ENCODE measurements around the gene RPL26.
"Not testable (repeated sequence)": the region's sequence is repeated elsewhere in the genome, so short reads cannot be mapped to it uniquely, and the experiment has no call there.

The RPL26 gene

GRCh38 chr17:8383143-8383822, at the start of gene RPL26:
RPL26 (minus strand) TSS chr17:8383193; CDS start chr17:8382310, 883 bp downstream.
- peak; percentile 98 for DNase-seq

- peak; percentile 47 for DNase-seq
Observed at GRCh38 chr17:8430966-8431365, 48.0 kb upstream of the RPL26 start.

GRCh38 chr17:8426802-8427201, 43.8 kb upstream of the RPL26 start:
- DNase-seq: no peak

GRCh38 chr17:8426094-8426720, 43.2 kb upstream of the RPL26 start:
- DNase-seq: no peak

GRCh38 chr17:8421571-8421970, 38.6 kb upstream of the RPL26 start:
- DNase-seq: no peak

- DNase-seq: peak; percentile 74
Observed at GRCh38 chr17:8420041-8420934, 37.3 kb upstream of the RPL26 start.

- DNase-seq: no peak
Observed at GRCh38 chr17:8419305-8419704, 36.3 kb upstream of the RPL26 start.

- no peak for DNase-seq
Observed at GRCh38 chr17:8418471-8418870, 35.5 kb upstream of the RPL26 start.

GRCh38 chr17:8417806-8418205, 34.8 kb upstream of the RPL26 start:
- DNase-seq: no peak

- no peak for DNase-seq
Observed at GRCh38 chr17:8413938-8414337, 30.9 kb upstream of the RPL26 start.

GRCh38 chr17:8413328-8413727, 30.3 kb upstream of the RPL26 start:
- DNase-seq: no peak

GRCh38 chr17:8412089-8412488, 29.1 kb upstream of the RPL26 start:
- DNase-seq: no peak

GRCh38 chr17:8410883-8411238, 27.9 kb upstream of the RPL26 start:
- DNase-seq: no peak

- peak; percentile 93 for DNase-seq
Observed at GRCh38 chr17:8409966-8410882, 27.2 kb upstream of the RPL26 start.

- DNase-seq: no peak
Observed at GRCh38 chr17:8408371-8408770, 25.4 kb upstream of the RPL26 start.

- DNase-seq: no peak
Observed at GRCh38 chr17:8406174-8406573, 23.2 kb upstream of the RPL26 start.

GRCh38 chr17:8405499-8406016, 22.6 kb upstream of the RPL26 start:
- no peak for DNase-seq

GRCh38 chr17:8402921-8403536, 20.0 kb upstream of the RPL26 start:
- no peak for DNase-seq

- DNase-seq: no peak
Observed at GRCh38 chr17:8401107-8401506, 18.1 kb upstream of the RPL26 start.

- DNase-seq: no peak
Observed at GRCh38 chr17:8398980-8399379, 16.0 kb upstream of the RPL26 start.

GRCh38 chr17:8397636-8398035, 14.6 kb upstream of the RPL26 start, which contains the start of gene RNF222:
RNF222 (minus strand) TSS chr17:8397827; CDS start chr17:8393461, 4,366 bp downstream.
- DNase-seq: no peak

- not testable (repeated sequence) for DNase-seq
Observed at GRCh38 chr17:8394497-8394896, 11.5 kb upstream of the RPL26 start.

All from femur (tissue), 1 donor.